Activated T-helper 1 cell treated with anti-CD3 and anti-CD28 coated beads, Interleukin-12 subunit alpha, Interleukin-12 subunit beta, Interleukin-2, Interleukin-4 antibody, amounts not matched to agents 30 ng/mL and 10 ng/mL and 1 ng/mL, durations not matched to agents 14 hours and 24 hours and 36 hours (primary cell): ENCODE measurements around the gene ING5. TPM values are rescaled to one million over a fixed set of nuclear protein-coding genes. Genes with fewer than 3 reads are reported as not detected.
A peak's percentile ranks its signal among the peaks of the same experiment; 100 is the strongest.
"Not testable (repeated sequence)": the region's sequence is repeated elsewhere in the genome, so short reads cannot be mapped to it uniquely, and the experiment has no call there.

ENCODE experiments used
- DNase-seq: peaks from one replicate; pipeline ENCODE4 v3.0.0; 2021; ENCODE audit warnings: low spot score
- H3K27ac Mint-ChIP-seq: one replicate; pipeline ENCODE4 v1.8.0; 2021; ENCODE audit warnings: mild to moderate bottlenecking, mixed read lengths
- H3K27me3 Mint-ChIP-seq: one replicate; pipeline ENCODE4 v1.8.0; 2022; ENCODE audit warnings: mild to moderate bottlenecking, moderate library complexity, mixed read lengths; ENCODE audit not compliant: insufficient read depth
- H3K36me3 Mint-ChIP-seq: one replicate; pipeline ENCODE4 v1.8.0; 2021; ENCODE audit warnings: low read depth, mixed read lengths
- H3K4me1 Mint-ChIP-seq: one replicate; pipeline ENCODE4 v1.8.0; 2021; ENCODE audit warnings: low read depth, mixed read lengths
- H3K4me3 Mint-ChIP-seq: one replicate; pipeline ENCODE4 v1.8.0; 2021; ENCODE audit warnings: mild to moderate bottlenecking, moderate library complexity, mixed read lengths
- H3K9me3 Mint-ChIP-seq: one replicate; pipeline ENCODE4 v1.8.0; 2021; ENCODE audit warnings: mixed read lengths
- intact Hi-C: fragments of 100-400 bp; cut with micrococcal nuclease; formaldehyde crosslinking; loops from one replicate; pipeline ENCODE4 v1.15.1; 2024
- total RNA-seq: library from RNA; stranded (reverse); gene quantifications from 2 replicates; pipeline ENCODE4 v1.2.3, GENCODE V29; 2022

Gene ING5
- total RNA-seq, 1 donor from 2014 or later, result 57.5 TPM

- Mint-ChIP-seq H3K4me3 (peak overlapping the region; percentile 59), H3K36me3 (peaks cover 29% of the 10 kb centered on the region), H3K9me3 (no peaks in the 10 kb centered on the region), H3K27me3 (peaks cover 3% of the 10 kb centered on the region), H3K27ac (no peak overlapping the region), H3K4me1 (peaks cover 24% of the 10 kb centered on the region)
- DNase-seq, result no peak
- intact Hi-C loops, result no loop called here
These were observed 39.2 kb downstream of the ING5 start for GRCh38 chr2:241741016-241741415.

- no peak overlapping the region for H3K27ac Mint-ChIP-seq
- peaks cover 31% of the 10 kb centered on the region for H3K36me3 Mint-ChIP-seq
- H3K4me1 Mint-ChIP-seq, result peaks cover 19% of the 10 kb centered on the region
- H3K9me3 Mint-ChIP-seq, result no peaks in the 10 kb centered on the region
- H3K27me3 Mint-ChIP-seq, result no peaks in the 10 kb centered on the region
- intact Hi-C loops, result no loop called here
- no peak overlapping the region for H3K4me3 Mint-ChIP-seq
- no peak for DNase-seq
These were observed 40.6 kb downstream of the ING5 start for GRCh38 chr2:241742320-241742939.

- not testable (repeated sequence) for H3K27ac Mint-ChIP-seq, H3K9me3 Mint-ChIP-seq
These were observed 41.2 kb downstream of the ING5 start for GRCh38 chr2:241743008-241743407.

GRCh38 chr2:241743620-241744019 is 41.8 kb downstream of the ING5 start:
- Mint-ChIP-seq H3K36me3 (peaks cover 25% of the 10 kb centered on the region), H3K4me1 (peaks cover 19% of the 10 kb centered on the region), H3K4me3 (no peak overlapping the region), H3K27ac (no peak overlapping the region), H3K27me3 (no peaks in the 10 kb centered on the region), H3K9me3 (no peaks in the 10 kb centered on the region)
- no peak for DNase-seq
- intact Hi-C loops, result no loop called here

More at GRCh38 chr2:241743008-241743407, 41.2 kb downstream of the ING5 start:
- peaks cover 26% of the 10 kb centered on the region for H3K36me3 Mint-ChIP-seq
- intact Hi-C loops, H3K27me3 Mint-ChIP-seq, H3K4me3 Mint-ChIP-seq, DNase-seq: not testable (repeated sequence)
- H3K4me1 Mint-ChIP-seq, result peaks cover 19% of the 10 kb centered on the region

GRCh38 chr2:241744028-241744754 is 42.4 kb downstream of the ING5 start:
- Mint-ChIP-seq H3K4me3 (no peak overlapping the region), H3K4me1 (peaks cover 18% of the 10 kb centered on the region), H3K9me3 (no peaks in the 10 kb centered on the region), H3K27ac (no peak overlapping the region), H3K36me3 (peaks cover 23% of the 10 kb centered on the region), H3K27me3 (no peaks in the 10 kb centered on the region)
- intact Hi-C loops, result no loop called here
- DNase-seq, result no peak

GRCh38 chr2:241745276-241745675 is 43.4 kb downstream of the ING5 start:
- no peaks in the 10 kb centered on the region for H3K9me3 Mint-ChIP-seq
- no peak for DNase-seq
- peaks cover 7% of the 10 kb centered on the region for H3K4me1 Mint-ChIP-seq
- no peak overlapping the region for H3K27ac Mint-ChIP-seq
- H3K27me3 Mint-ChIP-seq, result no peaks in the 10 kb centered on the region
- intact Hi-C loops, result no loop called here
- peaks cover 27% of the 10 kb centered on the region for H3K36me3 Mint-ChIP-seq
- H3K4me3 Mint-ChIP-seq, result no peak overlapping the region

- intact Hi-C loops, result no loop called here
- DNase-seq, result no peak
- Mint-ChIP-seq H3K9me3 (no peaks in the 10 kb centered on the region), H3K27me3 (no peaks in the 10 kb centered on the region), H3K4me3 (no peak overlapping the region), H3K36me3 (peaks cover 27% of the 10 kb centered on the region), H3K27ac (no peak overlapping the region), H3K4me1 (peaks cover 3% of the 10 kb centered on the region)
These were observed 44.2 kb downstream of the ING5 start for GRCh38 chr2:241746084-241746483.

- intact Hi-C loops, result no loop called here
- Mint-ChIP-seq H3K36me3 (peaks cover 22% of the 10 kb centered on the region), H3K27me3 (no peaks in the 10 kb centered on the region), H3K9me3 (no peaks in the 10 kb centered on the region), H3K4me1 (no peaks in the 10 kb centered on the region), H3K4me3 (no peak overlapping the region), H3K27ac (no peak overlapping the region)
- no peak for DNase-seq
These were observed 46.8 kb downstream of the ING5 start for GRCh38 chr2:241748468-241749256.

- no peaks in the 10 kb centered on the region for H3K27me3 Mint-ChIP-seq
- no peak overlapping the region for H3K27ac Mint-ChIP-seq
- DNase-seq, result no peak
- H3K4me1 Mint-ChIP-seq, result no peaks in the 10 kb centered on the region
- intact Hi-C loops, result no loop called here
- no peak overlapping the region for H3K4me3 Mint-ChIP-seq
- H3K36me3 Mint-ChIP-seq, result peaks cover 17% of the 10 kb centered on the region
- H3K9me3 Mint-ChIP-seq, result no peaks in the 10 kb centered on the region
These were observed 48.4 kb downstream of the ING5 start for GRCh38 chr2:241750076-241750840.

- Mint-ChIP-seq H3K9me3 (no peaks in the 10 kb centered on the region), H3K4me1 (no peaks in the 10 kb centered on the region)
- DNase-seq, result no peak
These were observed 49.3 kb downstream of the ING5 start for GRCh38 chr2:241751152-241751551.

GRCh38 chr2:241751776-241752175 is 49.9 kb downstream of the ING5 start:
- H3K9me3 Mint-ChIP-seq, result no peaks in the 10 kb centered on the region
- no peaks in the 10 kb centered on the region for H3K27me3 Mint-ChIP-seq

More at GRCh38 chr2:241751152-241751551, 49.3 kb downstream of the ING5 start:
- no peaks in the 10 kb centered on the region for H3K27me3 Mint-ChIP-seq
- H3K36me3 Mint-ChIP-seq, result peaks cover 8% of the 10 kb centered on the region
- intact Hi-C loops, result no loop called here
- no peak overlapping the region for H3K4me3 Mint-ChIP-seq
- no peak overlapping the region for H3K27ac Mint-ChIP-seq

GRCh38 chr2:241752253-241752652 is 50.4 kb downstream of the ING5 start:
- intact Hi-C loops, result no loop called here
- Mint-ChIP-seq H3K9me3 (no peaks in the 10 kb centered on the region), H3K4me3 (no peak overlapping the region), H3K27ac (no peak overlapping the region), H3K36me3 (peaks cover 8% of the 10 kb centered on the region), H3K27me3 (no peaks in the 10 kb centered on the region), H3K4me1 (no peaks in the 10 kb centered on the region)
- DNase-seq, result no peak

More at GRCh38 chr2:241751776-241752175, 49.9 kb downstream of the ING5 start:
- intact Hi-C loops, result no loop called here
- DNase-seq, result no peak
- Mint-ChIP-seq H3K4me3 (no peak overlapping the region), H3K36me3 (peaks cover 7% of the 10 kb centered on the region), H3K27ac (no peak overlapping the region), H3K4me1 (no peaks in the 10 kb centered on the region)
